Vagina (tissue), 2 donors: Measurements from ENCODE around the gene ALOXE3.

Experiments used
- CTCF ChIP-seq, 3 experiments: fragments of 450-650 bp in 2 of 3; fragments of 200-600 bp in 1 of 3; sonication (generic) in 1 of 3; IDR thresholded peaks; one replicate each; pipeline ENCODE4 v1.5.1; 2017 to 2019; ENCODE audit warnings: antibody characterized with exemption in 3 of 3, mild to moderate bottlenecking in 2 of 3, moderate library complexity in 2 of 3
- POLR2A ChIP-seq, 2 donors: fragments of 450-650 bp; IDR thresholded peaks; one replicate each; pipeline ENCODE4 v1.6.1; 2017; ENCODE audit warnings: antibody characterized with exemption in 2 of 2, mild to moderate bottlenecking in 2 of 2, moderate library complexity in 2 of 2
- POLR2AphosphoS5 ChIP-seq, 2 donors: sonication (generic); formaldehyde crosslinking; IDR thresholded peaks; one replicate each; pipeline ENCODE4 v1.9.0; 2017; ENCODE audit warnings: antibody characterized with exemption in 2 of 2, mild to moderate bottlenecking in 2 of 2, low read depth in 1 of 2; ENCODE audit not compliant: insufficient read depth in 1 of 2

DNA sequence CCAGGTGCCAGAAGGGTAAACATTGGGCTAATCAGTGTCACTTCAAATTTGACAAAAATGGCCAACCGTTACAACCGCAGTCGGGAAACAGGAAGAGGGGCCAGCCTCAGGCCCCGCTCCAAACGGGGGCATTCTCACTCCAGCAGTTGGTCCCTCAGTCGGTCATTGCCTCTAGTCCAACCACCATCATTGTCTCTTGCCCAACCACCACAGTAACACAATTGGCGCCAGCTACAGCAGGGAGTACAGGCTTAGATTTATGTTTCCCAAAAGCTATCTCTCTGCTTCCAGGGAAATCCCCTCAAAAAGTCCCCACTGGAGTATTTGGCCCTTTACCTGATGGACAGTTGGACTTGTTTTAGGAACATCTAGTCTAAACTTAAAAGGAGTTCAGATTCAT is 59.2 kb downstream of the ALOXE3 start:
- TF ChIP-seq CTCF (IDR thresholded peaks at IDR 0.05): no peak
- TF ChIP-seq POLR2AphosphoS5 (IDR thresholded peaks at IDR 0.05; ENCODE audit: insufficient read depth in 1 of 2, low read depth in 1 of 2): no peak
- TF ChIP-seq POLR2A (IDR thresholded peaks at IDR 0.05): no peak
